GM19238 (cell line): ENCODE data around the gene STX2.
"Not testable (repeated sequence)": the region's sequence is repeated elsewhere in the genome, so short reads cannot be mapped to it uniquely, and the experiment has no call there.

Experiments
- DNase-seq: peaks from one replicate; pipeline ENCODE4 v3.0.0; 2011; ENCODE audit warnings: low spot score; ENCODE audit not compliant: insufficient read length

STX2 gene

GRCh38 chr12:130803702-130804101 is 35.3 kb downstream of the STX2 start:
- no peak for DNase-seq

GRCh38 chr12:130800312-130800711 is 38.7 kb downstream of the STX2 start:
- no peak for DNase-seq

GRCh38 chr12:130799051-130799450 is 40.0 kb downstream of the STX2 start:
- DNase-seq, result no peak

GRCh38 chr12:130796985-130797686 is 41.9 kb downstream of the STX2 start:
- DNase-seq, result no peak

GRCh38 chr12:130795906-130796305 is 43.1 kb downstream of the STX2 start:
- DNase-seq, result no peak

- no peak for DNase-seq
Measured at GRCh38 chr12:130793554-130793849, 45.5 kb downstream of the STX2 start.

GRCh38 chr12:130792821-130793553 is 46.1 kb downstream of the STX2 start:
- no peak for DNase-seq

- DNase-seq, result no peak
Measured at GRCh38 chr12:130791629-130792028, 47.4 kb downstream of the STX2 start.

- DNase-seq, result no peak
Measured at GRCh38 chr12:130788515-130788914, 50.5 kb downstream of the STX2 start.

GRCh38 chr12:130787445-130788410 is 51.3 kb downstream of the STX2 start:
- no peak for DNase-seq

- no peak for DNase-seq
Measured at GRCh38 chr12:130787041-130787440, 52.0 kb downstream of the STX2 start.

GRCh38 chr12:130783110-130783715 is 55.8 kb downstream of the STX2 start:
- no peak for DNase-seq

GRCh38 chr12:130782245-130782644 is 56.8 kb downstream of the STX2 start:
- DNase-seq, result not testable (repeated sequence)

GRCh38 chr12:130780880-130781575 is 58.0 kb downstream of the STX2 start:
- no peak for DNase-seq

GRCh38 chr12:130780325-130780724 is 58.7 kb downstream of the STX2 start:
- no peak for DNase-seq

- DNase-seq, result no peak
Measured at GRCh38 chr12:130778776-130779175, 60.3 kb downstream of the STX2 start.

- no peak for DNase-seq
Measured at GRCh38 chr12:130776857-130777339, 62.2 kb downstream of the STX2 start.

- no peak for DNase-seq
Measured at GRCh38 chr12:130775953-130776856, 62.8 kb downstream of the STX2 start.

- DNase-seq, result no peak
Measured at GRCh38 chr12:130770413-130771028, 68.5 kb downstream of the STX2 start.
